HAP-1 (cell line): ENCODE results near the gene MAN2C1.
"Not testable (repeated sequence)": the region's sequence is repeated elsewhere in the genome, so short reads cannot be mapped to it uniquely, and the experiment has no call there.

Experiments used
- DNase-seq, 2 experiments: peaks; one replicate each; pipeline ENCODE4 v3.0.0-alpha.2; 2016 to 2020; ENCODE audit warnings: low spot score in 2 of 2
- H3K27me3 ChIP-seq: fragments of 250-450 bp; sonication (Bioruptor Pico); 2 replicates; pipeline ENCODE4 v1.5.1; 2020; ENCODE audit warnings: low read depth, mild to moderate bottlenecking, moderate library complexity
- H3K36me3 ChIP-seq: fragments of 250-450 bp; sonication (Bioruptor Pico); replicated peaks from 2 replicates; pipeline ENCODE4 v1.5.1; 2020; ENCODE audit warnings: mild to moderate bottlenecking
- H3K4me1 ChIP-seq: fragments of 250-450 bp; sonication (Bioruptor Pico); 2 replicates; pipeline ENCODE4 v1.5.1; 2020; ENCODE audit warnings: mild to moderate bottlenecking
- H3K4me3 ChIP-seq: fragments of 250-450 bp; sonication (Bioruptor Pico); 2 replicates; pipeline ENCODE4 v1.5.1; 2020; ENCODE audit warnings: mild to moderate bottlenecking, moderate library complexity
- H3K9me3 ChIP-seq: fragments of 250-450 bp; sonication (Bioruptor Pico); 2 replicates; pipeline ENCODE4 v1.5.1; 2020; ENCODE audit warnings: mild to moderate bottlenecking, moderate library complexity
- in situ Hi-C: fragments of 300-500 bp; cut with MboI; formaldehyde crosslinking; loops from 3 replicates; pipeline ENCODE4 v1.14.3; 2020; ENCODE audit warnings: low sequenced_read_pairs, inconsistent platforms, mixed read lengths

Gene MAN2C1

DNA sequence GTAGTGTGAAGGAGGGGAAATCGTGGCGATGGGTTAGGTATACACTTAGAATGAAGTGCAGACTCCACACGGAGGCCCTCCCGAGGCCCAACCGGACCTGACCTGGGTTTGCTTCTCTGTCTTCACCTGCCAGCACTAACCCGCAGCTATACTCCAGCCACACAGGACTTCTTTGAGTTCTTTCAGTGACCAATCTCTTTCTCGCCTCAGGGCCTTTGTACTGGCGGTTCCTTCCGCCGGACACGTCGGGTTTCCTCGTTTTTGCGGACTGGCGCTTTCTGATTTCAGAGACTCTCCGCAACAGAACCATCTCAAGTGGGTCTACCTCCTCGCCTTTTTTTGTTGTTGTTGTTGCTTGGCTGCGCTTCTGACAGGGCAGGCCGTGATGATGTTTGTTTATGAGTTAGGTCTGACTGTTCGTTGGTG, 21.6 kb downstream of the MAN2C1 start, which contains the start of gene NEIL1:
TSS of gene NEIL1 (plus strand) at position 244 of the 426 bp plus-strand sequence. CDS start 1,867 bp downstream, outside the sequence.
- Histone ChIP-seq H3K4me3 (peak within 1 kb of the TSS; percentile 73), H3K9me3 (no peaks in the 10 kb centered on the region), H3K27me3 (no peaks in the 10 kb centered on the region), H3K4me1 (peaks cover 11% of the 10 kb centered on the region), H3K36me3 (peaks cover 17% of the 10 kb centered on the region)
- peak in 1 of 2 experiments; percentile 62 for DNase-seq
- in situ Hi-C loops: no loop called here

DNA sequence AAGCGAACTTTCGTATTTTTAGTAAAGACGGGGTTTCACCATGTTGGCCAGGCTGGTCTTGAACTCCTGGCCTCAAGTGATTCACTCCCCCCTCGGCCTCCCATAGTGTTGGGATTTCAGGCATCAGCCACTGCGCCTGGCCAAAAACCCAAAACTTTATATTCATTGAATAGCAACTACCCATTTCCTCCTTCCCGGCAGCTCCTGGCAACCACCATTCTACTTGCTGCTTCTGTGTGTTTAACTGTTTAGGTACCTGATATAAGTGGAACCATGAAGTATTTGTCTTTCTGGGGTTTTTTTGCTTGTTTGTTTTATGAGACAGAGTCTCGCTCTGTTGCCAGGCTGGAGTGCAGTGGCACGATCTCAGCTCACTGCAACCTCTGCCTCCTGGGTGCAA, 24.5 kb downstream of the MAN2C1 start:
- H3K4me1 ChIP-seq: peaks cover 11% of the 10 kb centered on the region
- H3K27me3 ChIP-seq, in situ Hi-C loops, H3K9me3 ChIP-seq, DNase-seq, H3K4me3 ChIP-seq: not testable (repeated sequence)
- peaks cover 24% of the 10 kb centered on the region for H3K36me3 ChIP-seq

DNA sequence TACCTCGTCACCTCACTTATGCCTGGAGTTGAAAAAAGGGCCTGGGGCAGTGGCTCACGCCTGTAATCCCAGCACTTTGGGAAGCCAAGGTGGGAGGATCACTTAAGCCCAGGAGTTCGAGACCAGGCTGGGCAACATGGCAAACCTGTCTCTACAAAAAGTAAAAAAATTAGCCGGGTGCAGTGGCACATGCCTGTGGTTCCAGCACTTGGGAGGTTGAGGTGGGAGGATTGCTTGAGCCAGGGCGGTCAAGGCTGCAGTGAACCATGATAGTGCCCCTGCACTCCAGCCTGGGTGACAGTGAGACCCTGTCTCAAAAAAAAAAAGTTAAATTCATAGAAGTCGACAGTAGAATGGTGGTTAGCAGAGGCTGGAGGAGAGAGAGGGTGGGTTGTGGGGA, 26.2 kb downstream of the MAN2C1 start:
- Histone ChIP-seq H3K4me3 (no peak overlapping the region), H3K36me3 (peaks cover 28% of the 10 kb centered on the region), H3K27me3 (no peaks in the 10 kb centered on the region), H3K4me1 (peaks cover 4% of the 10 kb centered on the region; the same call in 1 of the 2 replicates), H3K9me3 (no peaks in the 10 kb centered on the region)
- in situ Hi-C loops: no loop called here
- no peak for DNase-seq

DNA sequence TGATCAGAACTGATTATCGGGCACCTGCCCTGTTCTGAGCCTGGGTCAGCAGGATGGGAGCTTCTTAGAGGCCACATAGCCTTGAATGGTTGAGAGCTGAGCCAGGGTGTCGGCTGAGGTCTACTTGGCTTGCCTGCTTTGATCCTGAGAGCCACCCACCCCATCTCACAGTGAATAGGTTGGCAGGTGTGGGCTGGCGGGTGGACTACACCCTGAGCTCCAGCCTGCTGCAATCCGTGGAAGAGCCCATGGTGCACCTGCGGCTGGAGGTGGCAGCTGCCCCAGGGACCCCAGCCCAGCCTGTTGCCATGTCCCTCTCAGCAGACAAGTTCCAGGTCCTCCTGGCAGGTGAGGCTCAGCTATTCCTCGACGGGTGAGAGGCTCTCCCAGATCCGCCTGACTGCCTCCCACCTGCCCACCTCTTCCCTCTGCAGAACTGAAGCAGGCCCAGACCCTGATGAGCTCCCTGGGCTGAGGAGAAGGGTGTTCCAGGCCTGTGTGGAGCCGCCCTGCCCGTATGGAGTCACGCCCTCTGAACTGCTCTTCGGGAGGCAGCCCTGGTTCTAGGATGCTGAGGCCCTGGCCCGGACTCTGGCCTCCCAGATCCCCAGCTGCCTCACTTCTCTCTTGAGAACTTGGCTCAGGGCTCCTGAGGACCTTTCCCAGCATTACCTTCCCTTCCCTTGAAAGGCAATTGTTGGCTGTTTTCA, 28.7 kb downstream of the MAN2C1 start:
- Histone ChIP-seq H3K9me3 (no peaks in the 10 kb centered on the region), H3K4me3 (no peak overlapping the region), H3K27me3 (no peaks in the 10 kb centered on the region), H3K4me1 (peaks cover 13% of the 10 kb centered on the region), H3K36me3 (peaks cover 28% of the 10 kb centered on the region)
- in situ Hi-C loops: no loop called here
- no peak for DNase-seq

DNA sequence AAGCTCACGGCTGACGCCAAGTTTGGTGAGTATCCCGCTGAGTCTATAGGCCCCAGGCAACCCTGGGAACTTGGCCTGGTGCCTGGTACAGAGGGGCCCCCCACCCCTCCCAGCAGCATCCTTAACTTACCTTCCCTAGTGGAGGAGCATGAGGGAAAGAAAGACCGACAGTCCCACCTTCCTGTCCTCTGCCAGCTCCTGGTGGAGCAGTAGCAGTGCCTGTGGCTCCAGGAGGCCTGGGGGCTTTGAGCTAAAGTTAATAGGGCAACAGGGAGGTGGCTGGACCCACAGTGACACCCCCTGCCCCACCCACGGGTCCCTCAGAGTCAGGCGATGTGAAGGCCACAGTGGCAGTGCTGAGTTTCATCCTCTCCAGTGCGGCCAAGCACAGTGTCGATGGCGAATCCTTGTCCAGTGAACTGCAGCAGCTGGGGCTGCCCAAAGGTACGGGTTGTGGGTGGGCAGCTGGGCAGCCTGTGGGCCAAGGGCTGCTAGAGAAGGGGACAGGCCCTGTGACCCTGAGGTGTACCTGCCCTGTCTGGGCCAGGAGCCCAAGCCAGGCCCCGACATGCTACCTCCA, 29.7 kb downstream of the MAN2C1 start:
- Histone ChIP-seq H3K4me1 (peaks cover 13% of the 10 kb centered on the region), H3K36me3 (peaks cover 28% of the 10 kb centered on the region), H3K9me3 (no peaks in the 10 kb centered on the region), H3K4me3 (no peak overlapping the region), H3K27me3 (no peaks in the 10 kb centered on the region)
- in situ Hi-C loops: no loop called here
- DNase-seq: no peak

DNA sequence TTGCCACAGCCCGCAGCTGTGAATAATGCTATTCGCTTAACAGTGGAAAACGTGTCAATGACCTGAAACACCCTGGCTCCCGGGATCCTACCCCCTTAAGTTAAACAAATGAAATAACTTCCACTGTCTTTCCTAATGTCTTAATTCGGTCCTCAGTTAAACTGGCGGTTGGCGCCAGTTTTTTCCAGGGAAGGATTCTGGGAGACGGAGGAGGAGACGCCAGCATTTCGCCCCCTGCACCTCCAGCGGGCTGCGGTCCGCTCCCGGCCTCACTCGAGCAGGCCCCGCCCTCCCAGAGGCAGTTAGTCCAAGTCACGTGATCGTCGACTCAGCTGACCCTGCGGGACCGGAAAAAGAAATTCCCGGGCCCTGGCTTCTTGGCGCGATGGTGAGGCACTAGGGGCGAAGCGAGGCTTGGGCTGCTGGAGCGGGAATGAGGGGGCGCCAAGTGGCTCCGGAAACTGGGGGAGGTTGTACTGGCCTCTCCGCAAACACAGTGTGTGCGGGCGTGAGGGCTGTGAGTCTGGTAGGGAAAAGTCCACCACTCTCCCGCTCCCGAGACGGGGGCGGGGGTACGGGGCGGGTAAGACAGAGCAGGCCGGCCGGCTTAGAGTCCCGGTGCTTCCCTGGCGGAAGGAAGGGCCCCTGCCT, 32.6 kb downstream of the MAN2C1 start, which contains the start of gene COMMD4:
TSS of gene COMMD4 (plus strand) at position 359 of the 651 bp plus-strand sequence. CDS start at position 386, 27 bp downstream.
- peaks cover 13% of the 10 kb centered on the region for H3K4me1 ChIP-seq
- H3K27me3 ChIP-seq: no peaks in the 10 kb centered on the region
- H3K4me3 ChIP-seq: peak within 1 kb of the TSS; percentile 78
- in situ Hi-C loops: no loop called here
- peaks cover 21% of the 10 kb centered on the region for H3K36me3 ChIP-seq
- DNase-seq: peak; percentile 98 to 100
- no peaks in the 10 kb centered on the region for H3K9me3 ChIP-seq

DNA sequence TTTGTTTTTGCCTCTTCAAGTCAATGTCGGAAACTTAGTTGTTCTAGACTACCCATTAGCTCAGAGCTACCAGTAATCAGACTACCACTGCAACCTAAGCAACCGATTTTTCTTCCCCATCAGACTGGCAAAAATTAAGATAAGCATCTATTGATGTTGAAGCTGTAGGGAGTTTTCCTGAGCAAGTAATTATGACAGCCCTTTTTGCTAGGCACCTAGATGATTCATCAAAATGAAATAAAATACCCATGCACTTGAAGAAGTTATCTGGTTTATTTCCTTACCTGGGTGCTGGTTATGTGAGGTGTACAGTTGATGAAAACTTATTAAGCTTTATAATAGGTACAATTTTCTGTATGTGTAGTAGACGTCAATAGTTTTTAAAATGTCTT, 33.1 kb downstream of the MAN2C1 start:
- no peak for DNase-seq
- in situ Hi-C loops: no loop called here

DNA sequence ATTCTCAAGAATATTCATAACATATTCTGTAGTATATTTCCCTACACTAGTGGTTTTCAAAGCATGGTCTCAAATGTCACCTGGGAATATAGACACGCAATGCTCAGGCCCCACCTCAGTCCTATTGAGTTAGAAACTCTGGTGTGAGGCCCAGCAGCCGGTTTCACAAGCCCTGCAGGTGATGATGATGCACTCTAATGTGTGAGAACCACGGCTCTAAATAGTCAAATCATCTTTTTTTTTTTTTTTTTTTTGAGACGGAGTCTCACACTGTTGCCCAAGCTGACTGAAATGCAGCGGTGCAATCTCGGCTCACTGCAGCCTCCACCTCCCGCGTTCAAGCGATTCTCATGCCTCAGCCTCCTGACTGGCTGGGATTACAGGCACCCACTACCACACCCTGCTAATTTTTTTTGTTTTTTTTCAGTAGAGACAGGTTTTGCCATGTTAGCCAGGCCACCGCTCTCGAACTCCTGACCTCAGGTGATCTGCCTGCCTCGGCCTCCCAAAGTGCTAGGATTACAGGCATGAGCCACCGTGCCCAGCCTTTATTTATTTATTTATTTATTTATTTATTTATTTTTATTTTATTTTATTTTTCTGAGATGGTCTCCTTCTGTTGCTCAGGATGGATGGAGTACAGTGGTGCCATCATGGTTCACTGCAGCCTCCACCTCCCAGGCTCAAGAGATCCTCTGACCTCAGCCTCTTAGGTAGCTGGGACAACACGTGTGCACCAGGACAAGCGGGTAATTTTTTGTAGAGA, 34.6 kb downstream of the MAN2C1 start:
- H3K9me3 ChIP-seq, H3K4me3 ChIP-seq, H3K27me3 ChIP-seq, DNase-seq, H3K36me3 ChIP-seq, in situ Hi-C loops: not testable (repeated sequence)
- H3K4me1 ChIP-seq: peaks cover 13% of the 10 kb centered on the region

More for the DNA sequence above, 33.1 kb downstream of the MAN2C1 start:
- H3K4me1 ChIP-seq: peaks cover 13% of the 10 kb centered on the region
- no peaks in the 10 kb centered on the region for H3K9me3 ChIP-seq
- no peaks in the 10 kb centered on the region for H3K27me3 ChIP-seq
- peaks cover 19% of the 10 kb centered on the region for H3K36me3 ChIP-seq
- peak overlapping the region; percentile 78 for H3K4me3 ChIP-seq

DNA sequence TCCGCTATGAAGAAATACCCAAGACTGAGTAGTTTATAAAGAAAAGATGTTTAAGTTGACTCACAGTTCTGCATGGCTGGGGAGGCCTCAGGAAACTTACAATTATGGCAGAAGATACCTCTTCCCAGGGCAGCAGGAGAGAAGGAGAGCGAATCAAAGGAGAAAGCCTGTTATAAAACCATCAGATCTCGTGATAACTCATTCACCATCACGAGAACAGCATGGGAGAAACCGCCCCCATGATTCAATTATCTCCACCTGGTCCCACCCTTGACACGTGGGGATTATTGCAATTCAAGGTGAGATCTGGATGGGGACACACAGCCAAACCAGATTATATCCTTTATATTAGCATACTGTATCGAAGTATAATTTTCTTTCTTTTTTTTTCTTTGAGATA, 36.3 kb downstream of the MAN2C1 start:
- H3K36me3 ChIP-seq, in situ Hi-C loops, H3K9me3 ChIP-seq, H3K27me3 ChIP-seq, H3K4me3 ChIP-seq, DNase-seq: not testable (repeated sequence)
- H3K4me1 ChIP-seq: peaks cover 13% of the 10 kb centered on the region

DNA sequence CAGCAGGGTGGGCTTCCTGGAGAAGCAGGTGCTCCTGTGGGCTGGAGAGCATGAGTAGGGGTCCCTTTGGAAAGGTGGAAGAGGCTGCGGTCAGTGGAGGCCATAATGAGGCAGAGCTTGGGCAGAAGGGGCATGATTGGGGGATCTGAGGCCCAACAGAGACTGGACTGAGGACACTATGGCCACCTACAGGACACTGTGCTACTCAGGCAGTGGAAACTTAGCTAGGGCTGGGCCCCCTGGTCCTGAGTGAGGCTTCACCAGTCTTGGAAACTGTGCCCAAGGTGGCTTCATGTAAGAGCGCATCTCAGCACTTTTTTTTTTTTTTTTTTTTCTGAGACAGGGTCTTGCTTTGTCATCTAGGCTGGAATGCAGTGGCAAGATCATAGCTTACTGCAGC, 38.8 kb downstream of the MAN2C1 start:
- Histone ChIP-seq H3K27me3 (no peaks in the 10 kb centered on the region), H3K36me3 (no peaks in the 10 kb centered on the region), H3K9me3 (no peaks in the 10 kb centered on the region), H3K4me3 (no peak overlapping the region), H3K4me1 (no peaks in the 10 kb centered on the region)
- in situ Hi-C loops: no loop called here
- no peak for DNase-seq

DNA sequence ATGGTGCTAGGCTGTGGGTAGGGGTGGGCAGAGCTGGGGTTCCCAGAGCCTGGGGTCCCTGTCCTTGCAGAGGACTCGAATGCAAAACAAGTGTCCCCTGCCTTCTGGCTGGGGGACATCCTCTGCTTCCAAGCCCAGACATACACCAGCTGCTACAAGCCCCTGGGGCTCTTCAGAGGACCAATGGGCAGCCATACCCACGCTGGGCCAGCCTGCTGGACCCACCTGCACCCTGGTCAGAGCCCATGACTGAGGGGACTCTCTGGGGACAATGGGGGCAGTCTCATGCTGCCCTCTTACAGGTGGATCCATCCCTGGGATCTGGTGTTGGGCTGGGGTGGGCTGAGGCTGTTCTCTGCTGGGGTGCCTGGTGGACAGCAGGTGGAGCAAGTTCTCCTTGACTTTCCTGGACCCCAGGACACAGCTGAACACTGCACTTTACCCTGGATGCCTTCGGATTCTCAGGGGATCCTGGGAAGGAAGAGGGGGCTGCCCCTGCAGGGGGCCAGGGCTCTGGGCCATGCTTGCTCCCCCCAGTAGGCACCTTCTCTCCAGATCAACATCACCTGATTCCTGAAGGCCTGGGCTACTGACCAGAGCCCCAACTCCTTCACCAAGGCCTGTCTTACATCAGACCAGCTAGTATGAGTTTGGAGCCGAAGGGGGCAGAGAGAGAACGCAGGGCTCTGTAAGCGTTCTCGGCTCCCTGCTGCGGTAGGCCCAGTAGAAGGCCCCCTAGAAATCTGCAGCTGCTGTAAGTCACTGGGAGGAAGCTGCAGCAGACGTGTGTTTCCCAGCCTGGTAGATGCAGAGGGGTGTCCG, 39.7 kb downstream of the MAN2C1 start:
- Histone ChIP-seq H3K27me3 (no peaks in the 10 kb centered on the region), H3K4me3 (no peak overlapping the region), H3K36me3 (no peaks in the 10 kb centered on the region), H3K9me3 (no peaks in the 10 kb centered on the region), H3K4me1 (no peaks in the 10 kb centered on the region)
- no peak for DNase-seq
- in situ Hi-C loops: no loop called here

DNA sequence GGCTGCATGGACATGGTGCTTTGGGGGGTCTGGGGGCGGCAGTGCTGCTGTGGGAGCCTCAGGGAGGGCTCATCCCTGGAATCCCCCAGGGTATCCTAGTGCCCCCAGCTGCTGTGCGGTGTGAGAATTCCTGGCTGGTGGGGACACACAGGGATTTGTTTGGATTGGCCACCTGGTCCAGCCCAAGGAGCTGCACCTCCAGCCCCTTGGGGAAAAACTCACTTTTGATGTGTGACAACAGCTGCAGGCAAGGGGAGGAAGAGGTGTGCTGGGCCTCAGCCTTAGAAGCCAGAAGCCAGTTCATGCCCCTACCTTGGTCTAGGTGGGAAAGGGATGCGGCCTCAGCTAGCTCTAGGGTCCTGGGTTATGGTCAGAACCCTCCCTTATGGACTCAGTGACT, 40.9 kb downstream of the MAN2C1 start:
- in situ Hi-C loops: no loop called here
- Histone ChIP-seq H3K4me1 (no peaks in the 10 kb centered on the region), H3K36me3 (no peaks in the 10 kb centered on the region), H3K4me3 (no peak overlapping the region), H3K9me3 (no peaks in the 10 kb centered on the region), H3K27me3 (no peaks in the 10 kb centered on the region)
- DNase-seq: no peak

DNA sequence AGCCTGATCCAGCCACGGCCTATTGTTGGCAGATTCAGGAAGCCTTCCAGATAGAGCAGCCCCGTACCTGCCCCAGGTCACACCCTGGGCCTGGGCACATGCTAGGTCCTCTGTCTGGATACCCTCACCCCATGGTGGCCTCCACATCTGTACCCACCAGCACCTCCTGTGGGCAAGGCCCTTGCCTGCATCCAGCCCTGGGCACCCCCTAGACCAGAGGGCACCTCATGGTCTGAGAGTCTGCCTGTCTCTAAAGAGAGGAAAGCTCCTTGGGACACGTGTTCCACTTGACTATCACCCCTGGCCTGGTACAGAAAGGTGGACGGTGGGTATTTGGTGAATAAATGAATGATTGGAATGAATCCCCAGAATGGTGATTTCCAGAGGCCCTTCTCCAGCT, 41.4 kb downstream of the MAN2C1 start:
- Histone ChIP-seq H3K36me3 (no peaks in the 10 kb centered on the region), H3K4me1 (no peaks in the 10 kb centered on the region), H3K9me3 (no peaks in the 10 kb centered on the region), H3K4me3 (no peak overlapping the region), H3K27me3 (0 out of 2 replicates have a peak, but pooled peaks cover 2% of the 10 kb centered on the region)
- DNase-seq: no peak
- in situ Hi-C loops: no loop called here
